ENCODE results near the gene ELP2.

Gene ELP2

DNA sequence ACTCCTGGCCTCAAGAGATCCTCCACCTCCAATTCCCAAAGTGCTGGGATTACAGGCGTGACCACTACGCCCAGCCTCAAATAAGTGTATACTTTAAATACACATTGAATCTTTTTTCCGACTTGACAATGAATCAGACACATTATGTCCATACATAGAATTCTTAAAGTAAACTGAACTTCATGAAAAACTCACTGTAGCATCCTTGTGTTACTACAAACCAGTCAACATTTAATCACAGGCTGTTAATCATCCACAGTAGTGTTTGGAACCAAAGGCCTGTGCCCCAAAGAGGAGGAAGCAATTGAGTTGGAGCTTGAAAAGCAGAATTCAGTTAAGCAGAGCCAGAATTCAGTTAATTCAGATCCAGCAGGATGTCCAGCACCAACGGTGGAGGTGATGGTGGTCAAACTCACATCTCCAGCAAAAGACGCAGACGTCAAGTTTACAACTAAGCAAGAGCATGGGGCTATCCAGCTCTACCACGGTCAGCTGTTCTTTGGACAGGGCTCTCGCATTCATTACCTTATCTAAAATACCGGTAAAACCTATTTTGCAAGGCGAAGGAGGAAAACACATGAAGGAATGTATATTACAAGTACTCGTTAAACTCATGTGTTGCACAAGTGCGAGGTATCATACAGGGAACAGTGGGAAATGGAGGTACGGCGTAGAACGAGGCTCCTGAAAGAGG, 1.7 kb upstream of the ELP2 start:
- DNase-seq, result no peak

DNA sequence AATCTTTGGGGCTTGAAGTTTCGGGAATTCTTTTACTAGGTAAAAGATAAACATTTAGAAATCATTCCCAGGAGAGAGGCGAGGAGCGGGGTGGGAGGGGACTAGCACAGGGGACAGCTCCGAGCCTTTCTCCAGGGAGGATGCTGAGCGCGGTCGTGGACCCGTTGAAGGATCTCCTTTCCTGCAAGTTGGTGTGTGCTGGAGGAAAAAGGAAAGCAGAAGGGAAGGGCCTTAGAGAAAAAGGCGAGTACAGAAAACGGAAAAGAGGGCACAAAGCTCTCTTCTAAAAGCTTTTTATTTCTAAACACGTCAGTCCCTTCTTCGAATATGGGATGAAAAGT, 1.2 kb upstream of the ELP2 start:
- no peak for DNase-seq

DNA sequence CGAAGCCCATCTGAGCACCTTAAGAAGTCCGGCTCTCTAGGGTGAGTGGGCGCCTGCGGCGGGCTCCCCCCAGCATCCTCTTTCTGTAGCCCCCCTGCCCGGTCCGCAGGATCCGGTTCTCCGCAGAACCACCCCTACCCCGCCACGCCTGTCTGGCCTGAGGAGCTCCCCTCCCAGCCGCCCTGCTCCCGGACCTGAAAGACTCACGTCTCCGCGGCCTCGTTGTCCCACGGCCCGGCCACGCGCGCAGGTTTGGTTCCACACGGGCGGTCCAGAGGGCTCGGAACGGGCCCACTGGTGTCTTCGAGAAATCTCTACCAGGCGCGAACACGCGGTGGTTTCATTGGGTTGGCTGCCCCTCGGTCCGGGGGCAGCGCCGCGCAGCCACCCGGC, 796 bp upstream of the ELP2 start:
- no peak for DNase-seq

DNA sequence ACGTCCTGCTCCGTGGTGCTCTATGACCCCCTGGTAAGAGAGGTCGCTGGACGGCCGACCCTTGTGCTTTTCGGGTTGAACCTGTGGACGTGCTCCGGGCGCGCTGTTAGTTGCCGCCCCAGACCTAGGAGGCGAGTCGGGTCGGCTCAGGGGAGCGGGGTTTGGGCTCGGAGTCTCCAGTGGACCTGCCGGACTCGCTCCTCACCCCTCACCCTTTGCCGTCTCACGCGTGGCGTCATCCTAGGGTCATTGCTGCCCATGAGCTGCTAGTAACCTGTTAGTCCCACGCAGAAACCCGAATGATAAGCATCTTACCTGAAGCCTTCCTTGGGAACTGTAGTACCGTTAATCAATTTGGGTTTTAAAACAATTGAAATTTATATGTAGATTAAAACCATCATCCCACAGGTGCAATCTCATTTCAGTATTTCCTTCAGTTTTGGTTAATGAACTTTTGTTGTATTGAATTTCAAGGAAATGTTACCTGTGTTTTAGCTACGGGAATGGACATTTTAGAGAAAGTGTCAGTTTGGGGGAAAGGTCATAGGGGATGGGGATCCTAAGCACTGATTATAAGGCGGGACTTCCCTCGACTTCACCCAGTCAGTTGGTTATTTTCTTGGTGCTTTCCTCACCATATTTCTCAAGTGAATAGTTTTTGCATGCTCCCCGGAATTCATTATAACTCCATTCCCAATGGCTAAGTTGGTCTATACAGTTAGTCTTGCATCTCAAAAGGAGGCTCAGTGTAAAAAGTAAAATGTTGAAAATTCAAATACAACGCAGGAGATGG, 536 bp downstream of the ELP2 start:
- no peak for DNase-seq

DNA sequence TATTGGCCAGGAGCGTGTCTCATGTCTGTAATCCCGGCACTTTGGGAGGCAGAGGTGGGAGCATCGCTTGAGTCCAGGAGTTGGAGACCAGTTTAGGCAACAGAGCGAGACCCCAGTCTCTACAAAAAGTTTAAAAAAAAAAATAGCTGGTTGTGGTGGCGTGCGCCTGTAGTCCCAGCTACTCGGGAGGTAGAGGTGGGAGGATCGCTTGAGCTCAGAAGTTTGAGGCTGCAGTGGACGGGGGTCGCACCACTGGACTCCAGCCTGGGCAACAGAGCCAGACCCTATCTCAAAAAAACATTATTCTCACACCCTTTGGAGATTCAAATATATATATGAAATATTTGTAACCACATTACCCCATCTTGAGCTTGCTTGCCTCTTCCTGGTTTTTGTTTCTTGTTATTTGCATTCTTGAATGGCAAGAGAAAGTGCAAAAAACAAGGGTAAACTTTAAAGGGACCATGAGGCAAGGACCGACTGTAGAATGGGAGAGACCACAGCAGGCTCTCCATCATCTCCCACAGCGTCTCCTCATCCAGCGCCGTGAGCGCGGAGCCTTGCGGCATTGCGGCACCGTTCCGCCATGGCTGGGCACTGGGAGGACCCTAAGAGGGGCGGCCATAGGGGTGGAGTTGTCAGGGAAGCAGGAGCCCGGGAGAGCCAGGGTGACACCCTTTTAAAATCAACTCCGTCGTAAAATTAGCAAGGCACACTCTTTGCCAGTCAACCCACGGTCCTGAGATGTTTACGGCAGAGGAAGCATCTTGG, 1.4 kb downstream of the ELP2 start:
- no peak for DNase-seq

DNA sequence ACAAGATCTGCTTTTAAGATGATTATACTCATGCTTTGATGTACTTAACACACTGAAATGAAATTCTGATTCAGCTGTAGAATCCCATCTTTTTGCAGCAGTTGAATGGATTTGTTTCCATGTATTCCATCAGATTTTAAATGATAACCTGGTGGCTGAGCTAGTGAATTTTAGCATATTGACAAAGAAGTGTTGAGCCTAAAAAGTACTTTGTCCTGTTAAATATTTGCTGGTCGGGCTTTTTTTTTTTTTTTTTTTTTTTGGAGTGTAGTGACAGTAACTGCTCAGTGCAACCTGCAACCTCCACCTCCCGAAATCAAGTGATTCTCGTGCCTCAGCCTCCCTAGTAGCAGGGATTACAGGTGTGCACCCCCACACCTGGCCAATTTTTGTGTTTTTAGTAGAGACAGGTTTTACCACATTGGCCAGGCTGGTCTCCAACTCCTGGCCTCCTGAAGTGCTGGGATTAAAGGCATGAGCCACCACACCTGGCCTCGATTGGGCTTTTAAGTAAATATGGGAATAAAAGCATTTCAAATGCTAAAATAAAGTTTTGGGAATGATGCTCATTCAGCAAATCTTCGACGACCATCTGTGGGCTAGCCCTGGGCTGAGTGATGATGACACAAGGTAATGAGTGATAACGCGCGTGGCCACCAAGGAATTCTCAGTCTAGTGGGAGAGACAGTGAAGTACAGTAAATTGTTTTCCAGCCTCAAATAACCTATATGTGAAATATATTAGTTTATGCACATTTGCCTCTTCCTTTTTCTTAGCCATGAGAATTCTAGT, 2.2 kb downstream of the ELP2 start:
- DNase-seq, result no peak

DNA sequence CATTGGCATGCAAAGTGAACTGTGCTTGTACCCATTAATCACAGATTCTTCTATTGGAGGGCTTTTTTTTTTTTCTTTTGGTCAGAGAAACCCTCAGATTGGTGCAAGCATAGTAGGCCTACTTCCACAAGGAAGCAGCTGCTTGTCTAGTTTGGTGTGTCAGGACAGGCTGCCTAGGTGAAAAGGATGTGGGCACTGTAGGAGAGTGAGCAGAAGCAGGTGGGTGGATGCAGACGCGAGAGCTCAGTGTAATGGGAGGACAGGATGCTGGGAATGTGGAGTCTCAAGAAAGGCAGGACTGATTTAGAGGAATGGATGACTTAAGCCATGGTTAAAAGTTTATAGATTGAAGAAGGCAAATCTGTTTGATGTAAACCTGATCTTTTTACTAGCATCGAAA, 3.1 kb downstream of the ELP2 start:
- no peak for DNase-seq

DNA sequence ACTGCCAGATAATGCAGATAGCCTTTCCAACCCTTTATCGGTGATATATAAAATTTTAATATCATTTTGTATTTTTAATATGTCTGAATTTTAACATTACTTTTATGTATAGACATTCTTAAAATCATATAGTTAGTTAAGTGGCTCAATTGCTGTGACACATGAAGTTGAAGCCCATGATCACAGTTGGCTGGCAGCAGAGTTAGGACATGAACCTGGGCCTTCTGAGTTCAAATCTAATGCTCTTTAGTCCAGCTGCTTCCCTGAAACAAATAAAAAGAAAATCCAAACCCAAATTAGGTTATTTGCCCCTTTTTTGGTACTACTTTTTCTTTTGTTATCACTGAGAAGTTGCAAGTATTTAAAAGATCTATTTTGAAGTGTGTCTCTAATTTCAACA, 5.6 kb downstream of the ELP2 start:
- DNase-seq, result no peak

DNA sequence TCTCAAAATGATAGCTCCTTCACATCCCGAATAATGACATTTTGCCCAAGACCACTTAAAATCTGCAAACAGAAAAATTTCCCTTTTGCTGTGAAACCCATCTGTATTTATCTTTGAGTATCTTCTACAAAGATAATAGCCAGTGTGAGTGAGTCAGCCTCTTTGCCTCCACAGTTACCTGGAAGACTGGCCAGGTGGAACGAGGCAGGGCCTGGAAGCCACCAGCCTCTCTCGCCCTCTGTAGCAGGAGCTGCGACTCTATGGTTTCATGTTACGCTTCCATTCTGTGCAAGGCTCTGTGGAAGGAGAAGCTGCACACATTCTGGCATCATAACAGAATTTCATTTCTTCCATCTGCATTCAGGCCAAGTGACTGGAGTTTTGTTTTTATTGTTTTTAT, 9.5 kb downstream of the ELP2 start:
- no peak for DNase-seq

DNA sequence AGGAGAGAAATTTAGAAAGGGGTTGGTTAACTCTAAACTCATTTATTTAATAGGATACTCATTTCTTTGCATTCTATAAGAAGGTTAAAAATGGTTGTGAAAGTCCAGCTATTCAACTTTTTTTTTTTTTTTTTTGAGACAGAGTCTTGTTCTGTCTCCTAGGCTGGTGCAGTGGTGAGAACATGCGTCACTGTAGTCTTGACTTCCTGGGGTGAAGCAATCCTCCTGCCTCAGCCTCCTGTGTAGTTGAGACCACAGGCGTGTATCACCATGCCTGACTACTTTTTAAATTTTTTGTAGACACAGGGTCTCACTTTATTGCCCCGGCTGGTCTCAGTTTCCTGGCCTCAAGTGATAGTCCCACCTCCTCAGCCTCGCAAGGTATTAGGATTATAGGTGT, 11.9 kb downstream of the ELP2 start:
- no peak for DNase-seq

DNA sequence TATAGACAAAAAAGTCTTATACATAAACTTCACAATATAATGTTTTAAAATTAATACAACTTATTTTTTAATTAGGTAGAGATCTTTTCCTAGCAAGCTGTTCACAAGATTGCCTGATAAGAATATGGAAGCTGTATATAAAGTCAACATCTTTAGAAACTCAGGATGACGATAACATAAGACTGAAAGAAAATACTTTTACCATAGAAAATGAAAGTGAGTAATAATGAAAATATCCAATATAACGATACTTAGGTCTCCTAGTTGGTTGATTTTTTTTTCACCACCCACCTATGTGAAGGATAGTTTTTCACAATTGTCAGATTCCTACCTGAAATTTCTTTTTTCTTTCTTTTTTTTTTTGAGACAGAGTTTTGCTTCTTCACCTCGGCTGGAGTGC, 13.1 kb downstream of the ELP2 start:
- DNase-seq, result no peak

DNA sequence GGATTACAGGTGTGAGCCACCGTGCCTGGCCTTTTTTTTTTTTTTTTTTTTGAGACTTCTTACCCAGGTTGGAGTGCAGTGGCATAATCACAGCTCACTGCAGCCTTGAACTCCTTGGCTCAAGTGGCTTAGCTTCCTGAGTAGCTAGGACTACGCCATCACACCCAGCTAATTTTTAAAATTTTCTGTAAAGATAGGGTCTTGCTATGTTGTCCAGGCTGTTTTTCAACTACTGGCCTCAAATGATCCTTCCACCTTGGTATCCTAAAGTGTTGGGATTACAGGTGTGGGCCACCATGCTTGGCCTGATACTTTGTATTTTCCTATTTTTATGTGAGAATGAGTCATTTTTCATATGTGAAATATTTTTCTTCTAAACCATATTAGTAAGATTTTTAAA, 13.7 kb downstream of the ELP2 start:
- DNase-seq, result no peak

DNA sequence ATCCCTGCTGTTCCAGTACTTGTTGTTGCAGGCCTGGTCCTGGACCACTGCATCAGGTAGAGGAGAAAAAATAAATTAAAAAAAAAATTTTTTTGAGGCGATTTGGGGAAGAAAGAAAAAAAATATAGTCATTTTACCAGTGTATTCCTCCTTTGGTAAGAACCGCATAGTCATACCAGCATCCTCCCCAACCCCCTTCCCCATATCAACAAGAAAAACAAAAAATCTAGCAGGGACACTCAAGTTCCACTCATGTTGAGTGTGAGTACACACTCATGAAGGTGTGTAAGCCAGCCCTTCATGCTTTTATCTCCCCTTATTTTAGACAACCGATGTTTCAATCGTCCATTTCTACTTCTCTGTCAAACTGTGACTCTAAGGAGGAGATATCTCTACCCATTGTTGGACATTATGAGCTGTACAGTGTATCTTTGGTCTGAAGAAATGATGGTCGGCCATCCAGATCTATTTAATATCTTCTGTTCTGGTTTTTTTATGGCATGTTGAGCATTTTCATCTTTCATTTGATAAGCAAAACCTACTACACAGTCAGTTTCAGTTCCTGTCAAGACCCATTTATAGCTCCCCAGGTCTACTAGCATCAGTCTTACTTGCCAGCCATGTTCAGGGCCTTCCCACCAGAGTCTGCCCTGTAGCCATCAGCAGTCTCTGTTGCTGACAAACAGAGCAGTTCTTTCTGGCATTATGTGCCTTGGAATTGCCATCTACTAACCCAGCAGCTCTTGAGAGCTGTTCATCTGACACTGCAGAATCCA, 20.0 kb downstream of the ELP2 start:
- DNase-seq, result no peak

DNA sequence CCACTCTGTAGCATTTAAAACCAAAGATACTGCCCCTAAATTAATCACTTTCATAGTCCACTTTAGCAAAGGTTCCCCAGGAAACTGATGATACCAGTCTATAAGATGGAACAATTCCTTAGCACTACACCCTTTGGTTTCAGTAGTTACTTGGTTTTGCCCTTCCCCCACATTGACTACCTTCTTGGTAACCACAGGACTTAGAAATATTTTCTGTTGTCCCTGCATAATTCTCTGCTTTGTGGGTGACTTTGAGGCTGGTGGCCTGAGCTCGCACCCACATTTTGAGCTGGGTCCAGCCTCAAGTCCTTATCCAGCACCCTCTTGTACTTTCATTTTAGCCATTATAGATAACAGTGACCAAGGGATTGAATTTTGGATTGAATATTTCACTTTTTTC, 23.1 kb downstream of the ELP2 start:
- DNase-seq, result no peak

DNA sequence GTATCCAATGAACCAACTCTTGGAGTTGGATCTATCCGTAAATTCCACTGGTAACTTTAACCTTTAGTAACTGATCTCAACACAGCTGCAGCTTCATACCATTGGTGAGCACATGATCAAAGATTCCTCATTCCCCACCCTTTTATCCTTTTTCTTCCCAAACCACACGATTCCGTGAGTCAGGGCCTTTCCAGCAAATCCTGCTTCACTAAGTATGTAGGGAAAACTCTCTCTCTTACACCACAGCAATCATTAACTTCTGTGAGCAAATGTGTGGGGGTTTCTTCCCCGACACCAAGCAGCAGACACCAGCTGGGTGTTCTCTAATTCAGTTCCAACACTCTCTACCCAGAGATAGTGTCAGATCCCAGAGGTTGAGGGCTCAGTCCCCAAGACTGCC, 23.5 kb downstream of the ELP2 start:
- no peak for DNase-seq

DNA sequence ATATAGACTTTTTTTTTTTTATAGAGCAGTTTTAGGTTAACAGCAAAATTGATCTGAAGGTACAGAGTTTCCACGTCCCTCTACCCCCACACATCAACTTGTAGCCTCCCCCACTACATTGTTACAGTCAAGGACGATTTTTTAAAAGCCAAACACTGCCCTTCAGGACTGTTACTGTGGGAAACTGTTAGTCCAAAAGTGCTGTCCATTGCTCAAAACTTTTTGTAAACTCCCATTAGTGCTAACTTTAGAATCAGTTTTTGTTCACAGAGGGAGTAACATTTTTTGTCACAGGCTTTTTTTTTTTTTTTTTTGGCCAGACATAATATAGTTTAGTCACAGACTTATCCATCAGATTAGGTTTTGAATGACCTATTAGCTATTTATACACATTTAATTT, 24.1 kb downstream of the ELP2 start:
- DNase-seq, result no peak

DNA sequence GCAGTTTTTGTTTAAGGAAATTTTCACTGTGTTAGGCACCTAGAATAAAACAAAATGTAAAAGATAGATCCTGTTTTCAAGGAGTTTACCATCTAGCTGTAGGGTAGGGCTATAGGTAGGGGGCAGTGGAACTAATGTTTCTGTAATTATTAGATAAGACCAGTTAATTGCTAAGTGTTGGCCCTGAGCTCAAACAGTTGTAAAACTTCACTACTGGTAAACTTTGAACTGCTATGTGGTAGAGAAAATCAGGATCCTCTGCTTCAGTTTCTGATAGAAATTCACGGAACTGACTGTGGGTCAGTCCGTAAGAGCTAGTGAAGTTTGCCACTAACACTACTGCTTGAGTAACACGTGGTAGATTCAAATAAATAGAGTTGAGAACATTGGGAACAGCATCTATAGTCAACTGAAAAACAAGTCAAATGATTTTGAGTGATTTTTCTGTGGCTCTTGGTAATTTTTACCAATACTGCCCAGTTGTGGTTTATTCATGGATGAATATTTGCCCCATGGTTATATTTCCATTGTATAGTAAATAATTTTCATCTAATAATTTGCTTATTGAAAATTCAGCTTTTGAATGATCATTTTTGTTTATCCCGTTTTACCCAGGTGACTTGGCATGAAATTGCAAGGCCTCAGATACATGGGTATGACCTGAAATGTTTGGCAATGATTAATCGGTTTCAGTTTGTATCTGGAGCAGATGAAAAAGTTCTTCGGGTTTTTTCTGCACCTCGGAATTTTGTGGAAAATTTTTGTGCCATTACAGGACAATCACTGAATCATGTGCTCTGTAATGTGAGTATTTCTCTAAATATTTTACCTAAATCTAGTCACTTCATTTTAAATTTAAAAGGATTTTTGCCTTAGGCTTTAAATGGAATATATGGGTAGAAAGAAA, 26.4 kb downstream of the ELP2 start:
- DNase-seq, result no peak

DNA sequence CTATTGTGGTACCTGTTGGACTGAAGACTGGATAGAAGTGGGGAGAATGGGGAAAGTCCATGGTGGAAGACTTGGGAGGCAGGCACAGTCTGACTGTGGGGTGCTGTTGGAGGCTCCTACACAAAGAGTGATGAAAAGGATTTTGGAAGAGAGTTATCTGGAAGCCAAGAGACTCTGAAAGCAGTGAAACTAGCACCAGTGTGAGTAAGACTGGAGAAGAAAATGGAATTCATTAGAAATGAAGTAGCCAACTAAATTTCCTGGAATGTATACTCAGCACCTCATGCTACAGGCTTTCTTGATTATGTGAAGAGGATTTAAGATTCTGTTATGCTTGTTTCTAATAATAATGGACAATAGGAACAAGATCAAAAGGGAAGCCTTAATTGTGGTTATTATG, 27.7 kb downstream of the ELP2 start:
- no peak for DNase-seq

DNA sequence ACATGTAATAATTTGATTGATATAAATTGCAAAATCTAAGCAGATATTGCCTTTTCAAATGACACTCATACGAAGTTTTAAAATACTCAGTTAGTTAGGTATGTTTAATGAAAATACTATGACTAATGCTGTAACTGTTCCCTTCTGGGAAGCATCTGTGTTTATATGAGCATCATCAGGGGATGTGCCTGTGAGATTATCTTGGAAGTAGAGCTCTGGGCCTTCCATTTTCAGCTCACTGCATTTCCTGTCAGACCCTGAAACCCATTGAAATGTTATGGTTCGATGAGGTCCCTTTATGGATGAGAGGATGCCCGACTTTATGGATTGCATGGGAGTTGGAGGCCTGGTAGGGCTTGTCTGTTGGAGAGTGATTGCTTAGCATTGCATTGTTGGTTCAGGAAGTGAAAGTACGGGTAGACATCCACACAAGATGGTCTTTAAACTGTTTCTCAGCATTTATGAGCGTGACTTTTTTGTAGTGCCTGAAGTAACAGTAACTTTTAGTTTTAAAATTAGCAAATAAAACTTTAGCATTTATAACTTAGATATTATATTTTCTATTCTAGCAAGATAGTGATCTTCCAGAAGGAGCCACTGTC, 28.7 kb downstream of the ELP2 start:
- DNase-seq, result no peak

DNA sequence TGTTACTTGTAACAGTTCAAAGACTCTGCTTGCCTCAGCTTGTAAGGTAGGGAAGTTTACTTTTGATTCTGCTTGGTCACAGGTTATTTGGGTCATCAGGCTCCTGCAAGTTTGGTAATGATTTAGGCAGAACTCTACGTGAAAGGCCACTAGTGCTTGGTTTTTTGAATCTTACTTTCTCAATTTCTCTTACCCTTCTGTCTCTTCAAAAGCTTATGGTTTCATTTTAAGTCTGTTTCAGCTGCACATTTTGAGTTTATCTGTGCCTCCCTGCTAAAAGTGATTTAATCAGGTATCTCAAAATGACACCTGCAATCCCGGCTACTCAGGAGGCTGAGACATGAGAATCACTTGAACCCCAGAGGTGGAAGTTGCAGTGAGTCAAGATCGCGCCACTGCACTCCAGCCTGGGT, 31.3 kb downstream of the ELP2 start:
- DNase-seq, result no peak

DNA sequence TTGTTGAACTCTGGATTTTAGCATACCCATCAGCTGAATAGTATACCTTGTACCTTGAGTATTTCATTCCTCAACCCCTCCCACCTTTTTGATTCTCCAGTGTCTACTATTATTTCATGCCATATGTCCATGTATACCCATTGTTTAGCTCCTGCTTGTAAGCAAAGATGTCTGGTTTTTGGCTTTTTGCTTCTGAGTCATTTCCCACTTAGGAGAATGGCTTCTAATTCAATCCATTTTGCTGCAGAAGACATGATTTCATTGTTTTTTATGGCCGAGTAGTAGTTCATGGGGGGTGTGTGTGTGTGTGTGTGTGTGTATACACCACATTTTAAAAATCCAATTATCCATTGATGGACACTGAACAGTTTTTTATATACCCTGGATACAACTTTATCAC, 33.3 kb downstream of the ELP2 start:
- no peak for DNase-seq

Data from 8988T (cell line).